GM12872 (cell line): ENCODE data around the gene CLEC19A.

Experiments used
- TF ChIP-seq, protein P1 (sequence below): IDR thresholded peaks from 3 replicates; pipeline ENCODE4 v1.5.1; 2011; ENCODE audit warnings: low read depth, mild to moderate bottlenecking, low read length, moderate library complexity; ENCODE audit not compliant: insufficient read depth

Gene CLEC19A

GRCh38 chr16:19292186-19292585 is 6.7 kb downstream of the CLEC19A start:
- TF ChIP-seq, protein P1, sequence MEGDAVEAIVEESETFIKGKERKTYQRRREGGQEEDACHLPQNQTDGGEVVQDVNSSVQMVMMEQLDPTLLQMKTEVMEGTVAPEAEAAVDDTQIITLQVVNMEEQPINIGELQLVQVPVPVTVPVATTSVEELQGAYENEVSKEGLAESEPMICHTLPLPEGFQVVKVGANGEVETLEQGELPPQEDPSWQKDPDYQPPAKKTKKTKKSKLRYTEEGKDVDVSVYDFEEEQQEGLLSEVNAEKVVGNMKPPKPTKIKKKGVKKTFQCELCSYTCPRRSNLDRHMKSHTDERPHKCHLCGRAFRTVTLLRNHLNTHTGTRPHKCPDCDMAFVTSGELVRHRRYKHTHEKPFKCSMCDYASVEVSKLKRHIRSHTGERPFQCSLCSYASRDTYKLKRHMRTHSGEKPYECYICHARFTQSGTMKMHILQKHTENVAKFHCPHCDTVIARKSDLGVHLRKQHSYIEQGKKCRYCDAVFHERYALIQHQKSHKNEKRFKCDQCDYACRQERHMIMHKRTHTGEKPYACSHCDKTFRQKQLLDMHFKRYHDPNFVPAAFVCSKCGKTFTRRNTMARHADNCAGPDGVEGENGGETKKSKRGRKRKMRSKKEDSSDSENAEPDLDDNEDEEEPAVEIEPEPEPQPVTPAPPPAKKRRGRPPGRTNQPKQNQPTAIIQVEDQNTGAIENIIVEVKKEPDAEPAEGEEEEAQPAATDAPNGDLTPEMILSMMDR: no peak

- TF ChIP-seq, protein P1: no peak
Measured at GRCh38 chr16:19294156-19294649, 8.7 kb downstream of the CLEC19A start.

DNA sequence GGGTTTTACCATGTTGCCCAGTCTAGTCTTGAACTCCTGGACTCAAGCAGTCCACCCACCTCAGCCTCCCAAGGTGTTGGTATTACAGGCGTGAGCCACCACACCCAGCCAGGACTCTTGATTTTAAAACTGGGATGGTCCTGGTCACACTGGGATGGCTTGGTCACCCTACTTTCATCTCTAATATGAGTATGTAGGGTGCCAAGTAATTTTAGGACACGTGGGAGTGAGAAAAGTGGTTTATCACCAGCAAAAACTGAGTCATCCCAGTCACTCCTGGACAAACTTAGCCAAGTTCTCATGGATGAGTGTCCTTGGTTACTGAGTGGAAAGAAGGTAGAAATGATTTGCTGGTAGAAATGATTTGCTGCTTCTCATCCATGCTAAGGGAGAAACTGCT is 9.9 kb downstream of the CLEC19A start:
- TF ChIP-seq, protein P1: no peak

DNA sequence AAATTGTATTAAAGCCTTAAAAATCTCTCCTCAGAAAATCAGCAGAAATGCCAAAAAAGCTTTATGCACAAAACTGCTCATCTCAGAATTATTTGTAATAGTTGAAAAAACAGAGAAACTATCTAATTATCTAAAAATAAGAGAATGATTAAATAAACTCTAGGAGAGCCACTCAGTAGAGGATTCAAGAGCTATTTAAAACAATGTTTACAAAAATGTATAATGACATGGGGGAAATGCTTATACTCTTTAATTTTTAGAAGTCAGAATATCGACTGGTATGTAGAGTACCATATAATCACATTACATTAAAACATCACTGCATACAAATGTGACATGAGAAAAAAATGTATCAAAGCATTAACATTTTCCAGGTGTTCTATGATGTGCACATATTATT is 11.9 kb downstream of the CLEC19A start:
- TF ChIP-seq, protein P1: no peak

DNA sequence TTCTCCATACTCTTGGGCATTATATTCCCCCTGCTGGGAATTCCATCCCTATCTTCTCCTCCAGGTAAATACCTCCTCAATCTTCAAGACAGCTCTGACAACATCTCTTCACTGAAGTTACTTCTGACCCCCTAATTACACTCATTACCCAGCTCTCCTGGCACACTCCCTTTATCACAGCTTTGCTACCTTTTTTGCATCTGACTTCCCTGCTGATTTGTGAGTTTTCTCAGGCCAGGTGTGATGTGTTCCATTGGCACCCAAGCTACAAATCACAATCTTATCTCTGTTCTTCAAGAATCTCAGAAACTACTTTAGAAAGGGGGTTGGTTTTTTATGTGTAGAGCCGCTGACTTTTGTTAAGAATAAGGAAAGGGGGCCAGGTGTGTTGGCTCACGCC is 14.0 kb downstream of the CLEC19A start:
- TF ChIP-seq, protein P1: no peak

DNA sequence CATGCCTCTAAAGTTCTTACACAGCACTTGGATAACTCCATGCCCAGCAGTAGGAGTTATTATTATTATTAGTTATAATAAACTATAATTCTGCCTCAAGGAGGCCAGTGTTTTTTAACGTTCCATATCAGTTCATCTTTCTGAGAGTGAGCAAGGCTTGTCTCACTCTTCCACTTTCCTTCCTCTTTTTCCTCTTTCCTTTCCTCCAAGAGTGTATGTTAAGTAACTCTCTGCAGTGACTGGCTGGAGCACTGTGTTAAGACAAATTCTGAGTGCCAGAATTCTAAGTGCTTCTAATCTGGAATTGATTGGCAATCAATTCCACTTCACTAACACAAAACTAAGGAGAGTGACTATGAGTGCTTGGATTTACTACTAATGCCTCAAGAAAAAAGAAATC is 16.4 kb downstream of the CLEC19A start:
- TF ChIP-seq, protein P1: no peak

DNA sequence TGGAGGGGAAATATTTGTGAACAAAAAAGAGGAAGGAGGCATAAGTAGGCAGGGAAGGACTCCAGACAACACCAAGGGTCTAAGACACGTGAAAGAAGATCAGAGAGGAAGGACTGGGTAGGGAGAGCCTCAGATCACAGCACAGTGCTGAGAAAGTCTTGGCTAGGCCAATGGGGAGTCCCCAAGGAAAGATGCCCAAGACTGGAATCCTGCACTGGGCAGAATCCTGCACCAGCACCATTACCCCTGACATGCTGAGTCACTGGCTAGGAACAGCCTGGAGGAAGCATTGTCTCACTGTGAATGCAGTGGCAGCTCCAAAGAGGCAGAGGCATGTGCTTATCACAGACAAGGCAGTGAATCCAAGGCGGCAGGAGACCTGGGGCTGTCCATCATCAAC is 19.2 kb downstream of the CLEC19A start:
- TF ChIP-seq, protein P1: no peak
